GM23248 (cell line): Measurements from ENCODE around the gene STRA8.

Source experiments
- EZH2 ChIP-seq: fragments of 200-600 bp; sonication (generic); IDR thresholded peaks from 2 replicates; pipeline ENCODE4 v1.6.1; 2018; ENCODE audit warnings: antibody characterized with exemption, mild to moderate bottlenecking; ENCODE audit not compliant: insufficient read depth, poor library complexity, severe bottlenecking
- EZH2phosphoT487 ChIP-seq: fragments of 200-600 bp; sonication (generic); IDR thresholded peaks from 2 replicates; pipeline ENCODE4 v1.6.1; 2018; ENCODE audit warnings: antibody characterized with exemption, moderate library complexity, mild to moderate bottlenecking, low read depth; ENCODE audit not compliant: insufficient read depth

- no peak for TF ChIP-seq EZH2
- TF ChIP-seq EZH2phosphoT487: no peak
These were observed 9.6 kb upstream of the STRA8 start for GRCh38 chr7:135224027-135224426.
